Measurements from ENCODE around the gene TNN. TPM values are rescaled to one million over a fixed set of nuclear protein-coding genes. Genes with fewer than 3 reads are reported as not detected.

Gene TNN
- total RNA-seq, 3 donors from 2014 or later (not counting 1 experiment from before 2014, with no cell fraction given): not detected

DNA sequence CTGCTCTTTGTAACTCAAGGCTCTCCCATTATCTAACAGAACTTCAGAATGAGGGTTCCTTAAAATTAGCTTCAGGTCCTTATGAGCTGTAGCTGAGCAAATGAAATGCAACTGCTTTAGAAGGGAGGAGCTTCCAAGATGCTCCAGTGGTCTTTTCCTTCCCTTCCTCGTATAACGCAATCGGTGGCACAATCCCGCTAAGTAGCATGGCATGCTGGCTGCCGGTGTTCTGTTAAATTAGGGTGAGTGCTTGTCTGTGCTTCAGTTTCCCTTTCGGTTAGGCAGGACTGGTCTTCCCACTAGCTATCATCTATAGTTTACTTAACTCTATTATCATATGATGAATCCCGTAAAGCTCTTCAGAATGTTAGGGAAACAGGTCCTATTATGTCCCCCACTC lies 124.0 kb downstream of the TNN start:
- H3K4me3 ChIP-seq (ENCODE audit: low read length): peak overlapping the region; percentile 78
- Mint-ChIP-seq H3K4me1 (peaks cover 50 to 57% of the 10 kb centered on the region in 2 donors), H3K9me3 (no peaks in the 10 kb centered on the region), H3K27me3 (ENCODE audit: low read depth in 2 of 2) (no peaks in the 10 kb centered on the region), H3K27ac (peak overlapping the region; percentile 27 to 59), H3K4me3 (peak overlapping the region; percentile 96), H3K36me3 (peaks cover under 1% of the 10 kb centered on the region)
- no peak for TF ChIP-seq CTCF (IDR thresholded peaks at IDR 0.05)
- H3K27ac ChIP-seq (ENCODE audit: low read length): peak overlapping the region; percentile 68
- H3K27me3 ChIP-seq (ENCODE audit: control insufficient read depth, insufficient read depth, low read length): no peaks in the 10 kb centered on the region
- 0% methylated on average over 1 of the region's 7 CpGs for WGBS (ENCODE audit: insufficient coverage)
- peak; percentile 67 to 73 (median 69) for ATAC-seq
- peaks cover 7% of the 10 kb centered on the region for H3K36me3 ChIP-seq (ENCODE audit: control insufficient read depth, insufficient read depth, low read length)
- peak in 1 of 2 donors; percentile 69 for DNase-seq
- H3K9me3 ChIP-seq (ENCODE audit: control insufficient read depth, insufficient read depth, low read length): no peaks in the 10 kb centered on the region
- intact Hi-C loops (cut with micrococcal nuclease): no loop called here
- peaks cover 37% of the 10 kb centered on the region for H3K4me1 ChIP-seq (ENCODE audit: control insufficient read depth, insufficient read depth, low read length)

GRCh38 chr1:175192111-175192629 lies 124.5 kb downstream of the TNN start:
- peak in 1 of 2 donors; percentile 63 for DNase-seq
- Histone ChIP-seq H3K27ac (ENCODE audit: low read length) (peak overlapping the region; percentile 68), H3K4me3 (ENCODE audit: low read length) (peak overlapping the region; percentile 78), H3K9me3 (ENCODE audit: control insufficient read depth, insufficient read depth, low read length) (no peaks in the 10 kb centered on the region), H3K4me1 (ENCODE audit: control insufficient read depth, insufficient read depth, low read length) (peaks cover 37% of the 10 kb centered on the region), H3K36me3 (ENCODE audit: control insufficient read depth, insufficient read depth, low read length) (peaks cover 2% of the 10 kb centered on the region), H3K27me3 (ENCODE audit: control insufficient read depth, insufficient read depth, low read length) (no peaks in the 10 kb centered on the region)
- H3K27ac Mint-ChIP-seq: peak overlapping the region; percentile 27 to 59
- H3K9me3 Mint-ChIP-seq: no peaks in the 10 kb centered on the region
- H3K27me3 Mint-ChIP-seq (ENCODE audit: low read depth in 2 of 2): no peaks in the 10 kb centered on the region
- under 1% methylated on average over 17 of the region's 17 CpGs for WGBS (ENCODE audit: insufficient coverage)
- H3K4me3 Mint-ChIP-seq: peak overlapping the region; percentile 96
- intact Hi-C loops (cut with micrococcal nuclease): no loop called here
- peaks cover 45 to 52% of the 10 kb centered on the region in 2 donors for H3K4me1 Mint-ChIP-seq
- ATAC-seq: peak; percentile 30 to 41 (median 38)
- TF ChIP-seq CTCF (IDR thresholded peaks at IDR 0.05): no peak
- H3K36me3 Mint-ChIP-seq: no peaks in the 10 kb centered on the region

- no peak for TF ChIP-seq CTCF (IDR thresholded peaks at IDR 0.05)
- DNase-seq (peak in 1 of 2 donors; percentile 76), ATAC-seq (peak; percentile 56 to 62 (median 59))
- Histone ChIP-seq H3K4me1 (ENCODE audit: control insufficient read depth, insufficient read depth, low read length) (peaks cover 38% of the 10 kb centered on the region), H3K9me3 (ENCODE audit: control insufficient read depth, insufficient read depth, low read length) (no peaks in the 10 kb centered on the region), H3K36me3 (ENCODE audit: control insufficient read depth, insufficient read depth, low read length) (no peaks in the 10 kb centered on the region), H3K27me3 (ENCODE audit: control insufficient read depth, insufficient read depth, low read length) (no peaks in the 10 kb centered on the region), H3K27ac (ENCODE audit: low read length) (peak within 1 kb of the TSS; percentile 68), H3K4me3 (ENCODE audit: low read length) (peak within 1 kb of the TSS; percentile 78)
- no peaks in the 10 kb centered on the region for H3K27me3 Mint-ChIP-seq (ENCODE audit: low read depth in 2 of 2)
- peak within 1 kb of the TSS; percentile 27 to 59 for H3K27ac Mint-ChIP-seq
- H3K36me3 Mint-ChIP-seq: no peaks in the 10 kb centered on the region
- 13% methylated on average over 62 of the region's 62 CpGs for WGBS (ENCODE audit: insufficient coverage)
- H3K4me1 Mint-ChIP-seq: peaks cover 38 to 46% of the 10 kb centered on the region in 2 donors
- H3K4me3 Mint-ChIP-seq: peak within 1 kb of the TSS; percentile 96
- intact Hi-C loops (cut with micrococcal nuclease): no loop called here
- H3K9me3 Mint-ChIP-seq: no peaks in the 10 kb centered on the region
These were observed 125.2 kb downstream of the TNN start, which contains the start of gene KIAA0040 for GRCh38 chr1:175192630-175193526. Gene KIAA0040, minus strand, starts transcription at chr1:175192776. Its CDS starts 31,763 bp downstream, at chr1:175161013.

All from natural killer cell (primary cell).